Measurements from ENCODE around the gene ELN. TPM values are rescaled to one million over a fixed set of nuclear protein-coding genes. Genes with fewer than 3 reads are reported as not detected.

ELN gene
- total RNA-seq, 1 experiment from 2014 or later, result 0.26 TPM

GRCh38 chr7:74008687-74009086 is 19.3 kb upstream of the ELN start:
- no peaks in the 10 kb centered on the region for H3K27me3 ChIP-seq (ENCODE audit: control insufficient read depth, insufficient read depth, low read length)
- H3K36me3 ChIP-seq (ENCODE audit: control insufficient read depth, insufficient read depth, low read length), result no peaks in the 10 kb centered on the region
- no peak overlapping the region for H3K27ac ChIP-seq (ENCODE audit: low read length)
- DNase-seq (ENCODE audit: low read depth, low spot score), result no peak
- no peaks in the 10 kb centered on the region for H3K9me3 ChIP-seq (ENCODE audit: control insufficient read depth, insufficient read depth, low read depth, low read length)
- H3K4me3 ChIP-seq (ENCODE audit: low read depth in 2 of 2, low read length in 2 of 2), result no peak overlapping the region
- in situ Hi-C loops (cut with HindIII; ENCODE audit: low pct_unique_long_range_greater_than_20kb, low sequenced_read_pairs), result no loop called here
- BruUV-seq (replicated peaks), result no TSS peak
- TF ChIP-seq SIN3A (IDR thresholded peaks at IDR 0.05; ENCODE audit: borderline replicate concordance, insufficient read depth, low read depth, low read length) (no peak), TCF7L2 (IDR thresholded peaks at IDR 0.05; ENCODE audit: low read depth, low read length) (no peak), POLR2AphosphoS5 (IDR thresholded peaks at IDR 0.05; ENCODE audit: low read depth, low read length) (no peak), CTCF (IDR thresholded peaks at IDR 0.05) (no peak), REST (IDR thresholded peaks at IDR 0.05; ENCODE audit: insufficient read depth in 1 of 2, low read depth in 2 of 2, low read length in 1 of 2) (no peak)
- ChIA-PET CTCF (no interaction called here), POLR2A (no interaction called here)
- no peak for ATAC-seq
- H3K4me1 ChIP-seq (ENCODE audit: control insufficient read depth, insufficient read depth, low read length), result no peaks in the 10 kb centered on the region
- intact Hi-C loops (cut with micrococcal nuclease; ENCODE audit: unreplicated experiment), result no loop called here

- H3K9me3 ChIP-seq (ENCODE audit: control insufficient read depth, insufficient read depth, low read depth, low read length), result no peaks in the 10 kb centered on the region
- no peak for DNase-seq (ENCODE audit: low read depth, low spot score)
- TF ChIP-seq TCF7L2 (IDR thresholded peaks at IDR 0.05; ENCODE audit: low read depth, low read length) (no peak), SIN3A (IDR thresholded peaks at IDR 0.05; ENCODE audit: borderline replicate concordance, insufficient read depth, low read depth, low read length) (no peak), REST (IDR thresholded peaks at IDR 0.05; ENCODE audit: insufficient read depth in 1 of 2, low read depth in 2 of 2, low read length in 1 of 2) (no peak), CTCF (IDR thresholded peaks at IDR 0.05) (no peak), POLR2AphosphoS5 (IDR thresholded peaks at IDR 0.05; ENCODE audit: low read depth, low read length) (no peak)
- H3K27ac ChIP-seq (ENCODE audit: low read length), result no peak overlapping the region
- no peak overlapping the region for H3K4me3 ChIP-seq (ENCODE audit: low read depth in 2 of 2, low read length in 2 of 2)
- intact Hi-C loops (cut with micrococcal nuclease; ENCODE audit: unreplicated experiment), result no loop called here
- no peaks in the 10 kb centered on the region for H3K4me1 ChIP-seq (ENCODE audit: control insufficient read depth, insufficient read depth, low read length)
- no peaks in the 10 kb centered on the region for H3K27me3 ChIP-seq (ENCODE audit: control insufficient read depth, insufficient read depth, low read length)
- ChIA-PET POLR2A (no interaction called here), CTCF (no interaction called here)
- no peak for ATAC-seq
- in situ Hi-C loops (cut with HindIII; ENCODE audit: low pct_unique_long_range_greater_than_20kb, low sequenced_read_pairs), result no loop called here
- no peaks in the 10 kb centered on the region for H3K36me3 ChIP-seq (ENCODE audit: control insufficient read depth, insufficient read depth, low read length)
- BruUV-seq (replicated peaks), result no TSS peak
These were observed 18.3 kb upstream of the ELN start for GRCh38 chr7:74009719-74010118.
